GM12891 (cell line): Measurements from ENCODE around the gene NFATC2.

Experiments
- POLR2A ChIP-seq: IDR thresholded peaks from 2 replicates; pipeline ENCODE4 v1.6.1; 2011; ENCODE audit warnings: low read depth, low read length, control low read depth
- POLR2AphosphoS5 ChIP-seq: IDR thresholded peaks from 2 replicates; pipeline ENCODE4 v1.6.1; 2011; ENCODE audit warnings: low read depth, low read length, control low read depth
- SPI1 ChIP-seq: IDR thresholded peaks from 2 replicates; pipeline ENCODE4 v1.6.1; 2011; ENCODE audit warnings: low read depth, low read length, control low read depth
- TAF1 ChIP-seq: IDR thresholded peaks from 2 replicates; pipeline ENCODE4 v1.6.1; 2011; ENCODE audit warnings: low read depth, low read length, control low read depth

DNA sequence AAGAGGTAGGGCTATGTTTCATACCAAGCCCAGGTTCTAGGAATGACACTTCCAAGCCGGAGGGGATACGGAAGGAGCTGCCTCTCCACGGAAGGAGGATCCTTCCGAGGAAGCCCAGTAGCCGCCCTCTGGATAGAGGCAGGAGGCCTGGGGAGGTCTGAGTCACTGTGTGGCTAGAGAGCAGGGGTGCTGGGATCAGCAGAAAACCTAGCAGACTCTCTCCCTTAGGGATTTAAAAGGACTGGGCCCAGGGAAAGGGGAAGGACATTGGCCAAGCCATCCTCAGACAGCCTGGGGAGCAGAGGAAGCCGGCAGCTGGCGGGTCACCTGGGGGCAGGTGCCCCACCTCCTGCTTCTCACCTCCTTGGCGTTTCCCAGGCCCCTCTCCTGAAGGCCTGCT is 36.6 kb upstream of the NFATC2 start:
- TF ChIP-seq POLR2A (no peak), POLR2AphosphoS5 (no peak), TAF1 (no peak), SPI1 (no peak)
